CD4-positive, alpha-beta T cell treated with Interleukin-1 beta for 1 hour (primary cell): ENCODE results near the gene MLLT3.

Experiments
- DNase-seq, 2 donors: peaks; one replicate each; pipeline ENCODE4 v3.0.0-alpha.2; 2020 to 2022

Gene MLLT3

GRCh38 chr9:20325008-20325407 is 297.3 kb downstream of the MLLT3 start:
- DNase-seq = no peak

DNA sequence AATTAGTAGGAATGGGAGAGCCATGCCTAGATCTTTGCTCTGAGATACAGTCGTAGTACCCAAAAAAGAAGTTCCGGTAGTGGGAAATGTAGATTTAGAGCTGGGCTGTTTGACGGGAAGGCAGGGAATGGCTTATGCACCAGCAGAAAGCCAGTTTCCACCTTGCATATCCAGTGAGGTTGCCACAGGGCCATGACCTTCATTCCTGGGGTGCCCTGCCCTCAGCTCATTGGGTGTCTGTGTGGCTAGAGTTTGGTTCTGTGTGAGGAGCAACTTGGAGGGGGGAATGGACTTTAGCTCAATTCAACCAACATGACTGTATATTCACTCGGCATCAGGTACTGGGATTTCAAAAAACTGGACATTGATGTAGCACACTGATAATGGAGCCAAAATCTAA is 300.1 kb downstream of the MLLT3 start:
- DNase-seq = no peak

GRCh38 chr9:20321423-20322082 is 300.7 kb downstream of the MLLT3 start:
- peak; percentile 57 to 66 for DNase-seq

- DNase-seq = no peak
Observed at GRCh38 chr9:20320921-20321320, 301.4 kb downstream of the MLLT3 start.

DNA sequence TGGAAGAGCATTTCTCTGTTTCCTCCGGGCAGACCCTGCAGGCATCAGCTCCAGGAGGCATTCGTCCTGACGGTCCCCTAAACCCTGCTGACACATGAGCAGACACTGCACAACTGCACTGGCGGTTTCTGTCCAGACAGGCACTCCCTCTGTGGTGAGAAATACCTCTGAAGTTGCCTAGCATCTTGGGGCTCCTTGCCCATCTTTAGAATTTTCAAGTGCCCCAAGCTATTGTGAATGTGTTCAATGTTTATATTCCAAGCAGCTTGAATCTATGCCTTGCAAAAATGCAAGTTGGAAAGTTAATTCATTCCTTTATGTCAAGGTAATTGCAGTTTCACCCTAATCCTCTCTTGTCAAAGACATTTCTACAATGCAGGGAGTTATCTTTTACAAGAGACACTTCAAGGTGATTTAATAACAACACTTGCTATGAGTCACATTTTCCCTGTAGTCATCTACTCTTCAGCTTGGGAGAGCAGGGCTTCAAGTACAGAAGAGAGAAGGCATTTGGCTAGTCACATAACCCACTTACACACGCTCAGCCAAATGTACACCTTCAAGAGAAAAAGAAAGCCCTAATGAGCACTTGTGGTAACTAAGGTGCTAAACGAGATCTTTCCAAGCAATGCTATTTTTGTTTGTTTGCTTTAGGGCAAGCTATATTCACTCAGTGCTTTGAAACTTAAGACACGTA is 302.5 kb downstream of the MLLT3 start:
- DNase-seq = no peak

GRCh38 chr9:20319241-20319640 is 303.1 kb downstream of the MLLT3 start:
- no peak for DNase-seq

DNA sequence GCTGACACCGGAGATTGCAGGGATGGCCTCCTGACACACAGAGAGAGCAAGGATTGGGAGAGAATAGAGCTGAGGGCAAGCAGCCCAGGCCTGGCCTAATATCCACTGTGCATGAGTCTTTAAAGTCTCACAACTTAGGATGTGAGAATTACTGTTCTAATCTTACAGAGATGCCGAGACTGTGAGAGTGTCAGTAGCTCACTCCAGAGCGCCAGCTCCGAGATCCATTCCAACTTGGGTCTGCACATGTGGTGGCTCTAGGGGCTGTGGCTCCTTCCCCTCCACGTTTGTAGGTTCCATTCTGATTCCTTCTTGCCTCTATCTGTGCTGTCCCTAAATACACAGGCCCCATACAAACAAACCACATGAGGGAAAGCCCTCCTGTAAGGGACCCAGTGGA is 304.6 kb downstream of the MLLT3 start:
- no peak for DNase-seq

GRCh38 chr9:20316372-20316771 is 305.9 kb downstream of the MLLT3 start:
- no peak for DNase-seq

- DNase-seq = no peak
Observed at GRCh38 chr9:20315677-20316076, 306.6 kb downstream of the MLLT3 start.

DNA sequence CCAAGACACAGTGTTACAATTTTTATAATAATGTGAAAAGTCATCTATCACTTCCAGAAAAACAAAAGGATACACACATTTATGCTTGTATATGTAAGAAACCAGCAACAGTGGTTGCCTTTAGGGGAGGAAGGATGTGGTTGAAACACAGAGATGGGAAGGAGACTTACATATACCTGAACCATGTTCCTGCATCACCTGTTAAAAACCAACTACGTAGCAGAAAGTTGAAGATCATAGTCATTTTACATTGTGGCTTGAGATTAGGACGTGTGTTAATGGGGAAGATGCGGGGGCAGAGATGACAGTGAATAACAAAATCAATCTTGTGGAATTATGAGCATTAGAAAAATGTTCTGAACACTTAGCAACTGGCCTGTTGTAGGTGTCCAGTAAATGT is 307.3 kb downstream of the MLLT3 start:
- peak; percentile 4 to 40 for DNase-seq

DNA sequence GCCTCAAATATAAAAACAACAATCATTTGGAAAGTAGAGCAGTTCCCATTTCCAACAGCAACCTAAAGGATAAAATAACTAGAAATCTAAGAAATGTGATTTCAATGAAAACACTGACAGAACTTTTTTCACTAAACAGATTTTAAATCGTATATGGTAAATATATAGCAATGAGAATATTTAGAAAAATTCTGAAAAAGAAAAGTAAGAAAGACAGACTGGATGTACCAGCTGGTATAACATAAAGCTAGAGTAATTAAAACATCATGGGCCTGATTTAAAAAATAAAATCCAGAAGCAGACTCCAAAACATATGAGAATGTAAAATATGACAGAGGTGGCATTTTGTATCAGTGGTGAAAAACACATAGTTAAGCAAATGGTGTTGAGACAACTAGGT is 308.9 kb downstream of the MLLT3 start:
- no peak for DNase-seq

- DNase-seq = no peak
Observed at GRCh38 chr9:20312732-20313131, 309.6 kb downstream of the MLLT3 start.

DNA sequence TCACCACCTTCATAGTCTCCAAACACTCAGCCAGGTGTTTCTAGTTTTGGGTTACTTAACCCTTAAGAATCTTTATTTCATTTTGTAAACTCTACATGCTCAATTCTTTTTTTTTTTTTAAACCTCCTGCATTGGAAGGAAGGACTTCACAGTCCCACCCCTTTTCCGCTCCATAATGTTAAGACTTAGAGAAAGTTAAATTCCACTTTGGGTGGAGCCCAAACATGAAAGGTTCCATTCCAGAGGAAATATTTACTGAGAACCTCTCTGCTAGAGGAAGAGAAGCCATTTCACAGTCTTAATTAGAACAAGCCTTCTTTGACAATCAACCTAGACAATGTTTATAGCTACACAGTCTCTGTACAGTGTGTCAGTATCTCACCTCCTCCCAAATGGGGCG is 312.3 kb downstream of the MLLT3 start:
- no peak for DNase-seq

DNA sequence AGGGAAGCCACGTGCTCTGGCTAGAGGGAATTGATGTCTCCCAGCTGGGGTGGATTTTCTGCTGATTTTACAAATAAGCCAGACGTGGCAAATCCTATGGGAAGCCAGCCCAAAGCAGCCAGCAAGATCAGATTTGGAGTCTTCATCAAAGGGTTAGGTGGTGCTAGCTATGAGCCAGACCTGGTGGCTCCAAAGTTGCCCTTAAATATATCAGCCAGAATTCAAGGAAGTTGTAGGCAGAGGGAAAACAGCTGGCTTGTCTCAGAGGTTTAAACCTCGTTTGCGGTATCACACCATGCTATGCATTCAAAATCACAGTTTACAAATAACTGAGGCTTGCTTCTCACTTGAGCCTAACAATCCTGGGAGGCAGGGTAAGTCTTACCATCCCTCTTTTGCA is 313.2 kb downstream of the MLLT3 start:
- DNase-seq = no peak

DNA sequence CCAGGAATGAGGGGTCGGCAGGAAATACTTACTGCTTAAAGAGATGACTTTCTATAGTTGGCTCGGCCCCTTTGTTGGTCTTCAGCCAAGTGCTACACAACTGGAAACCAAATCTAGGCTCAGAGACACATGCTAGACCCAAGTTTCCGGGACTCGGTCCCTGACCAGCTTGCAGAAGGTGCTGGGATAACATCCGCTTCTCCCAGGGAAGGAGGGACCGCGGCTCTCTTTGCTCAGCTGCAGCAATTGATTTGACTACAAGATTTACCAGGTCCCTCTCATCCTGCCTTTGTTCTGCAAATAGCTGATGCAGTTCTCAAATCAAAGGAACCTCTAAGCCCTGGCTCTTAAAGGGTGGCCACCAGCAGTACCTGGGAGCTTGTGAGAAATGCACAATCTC is 314.7 kb downstream of the MLLT3 start:
- no peak for DNase-seq

DNA sequence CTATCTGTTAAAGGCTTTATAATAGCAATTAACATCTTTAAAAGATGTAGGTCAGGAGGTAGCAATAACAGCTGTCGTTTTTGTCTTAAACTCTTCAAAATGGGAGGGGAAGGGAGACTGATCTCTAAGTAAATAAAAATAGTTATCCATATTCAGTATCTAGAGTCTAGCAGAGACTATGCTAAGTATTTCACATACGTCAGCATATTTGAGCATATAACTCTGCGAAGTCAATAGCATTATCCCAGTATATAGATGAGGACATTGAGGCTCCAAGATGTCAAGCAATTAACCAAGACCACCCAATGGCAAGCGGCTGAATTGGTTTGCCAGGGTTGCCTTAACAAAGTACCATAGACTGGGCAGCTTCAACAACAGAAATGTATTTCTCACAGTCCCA is 316.8 kb downstream of the MLLT3 start:
- no peak for DNase-seq

- no peak for DNase-seq
Observed at GRCh38 chr9:20303996-20304395, 318.3 kb downstream of the MLLT3 start.

DNA sequence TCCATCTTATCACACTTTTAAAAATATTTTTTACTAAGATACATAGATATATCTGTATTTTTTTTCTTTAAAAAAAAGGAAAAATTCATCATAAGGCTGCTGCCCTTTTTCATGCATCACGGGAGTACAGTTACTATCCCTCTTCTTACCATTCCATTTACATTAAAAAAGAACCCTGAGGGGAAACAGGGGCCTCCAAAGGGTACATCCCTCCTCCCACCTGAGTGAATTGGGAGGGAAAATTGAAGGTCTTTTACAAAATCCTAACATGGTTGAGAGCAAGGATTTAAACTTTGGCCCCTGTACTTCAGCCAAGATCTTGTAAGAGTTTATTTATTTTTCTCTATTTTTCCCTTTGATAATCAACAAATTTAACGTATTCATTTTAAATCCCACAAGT is 319.2 kb downstream of the MLLT3 start:
- no peak for DNase-seq

GRCh38 chr9:20302197-20302596 is 320.1 kb downstream of the MLLT3 start:
- no peak for DNase-seq

GRCh38 chr9:20300430-20301115 is 321.7 kb downstream of the MLLT3 start:
- DNase-seq = no peak

- DNase-seq = no peak
Observed at GRCh38 chr9:20297646-20298084, 324.6 kb downstream of the MLLT3 start.

- DNase-seq = no peak
Observed at GRCh38 chr9:20295555-20295954, 326.7 kb downstream of the MLLT3 start.

DNA sequence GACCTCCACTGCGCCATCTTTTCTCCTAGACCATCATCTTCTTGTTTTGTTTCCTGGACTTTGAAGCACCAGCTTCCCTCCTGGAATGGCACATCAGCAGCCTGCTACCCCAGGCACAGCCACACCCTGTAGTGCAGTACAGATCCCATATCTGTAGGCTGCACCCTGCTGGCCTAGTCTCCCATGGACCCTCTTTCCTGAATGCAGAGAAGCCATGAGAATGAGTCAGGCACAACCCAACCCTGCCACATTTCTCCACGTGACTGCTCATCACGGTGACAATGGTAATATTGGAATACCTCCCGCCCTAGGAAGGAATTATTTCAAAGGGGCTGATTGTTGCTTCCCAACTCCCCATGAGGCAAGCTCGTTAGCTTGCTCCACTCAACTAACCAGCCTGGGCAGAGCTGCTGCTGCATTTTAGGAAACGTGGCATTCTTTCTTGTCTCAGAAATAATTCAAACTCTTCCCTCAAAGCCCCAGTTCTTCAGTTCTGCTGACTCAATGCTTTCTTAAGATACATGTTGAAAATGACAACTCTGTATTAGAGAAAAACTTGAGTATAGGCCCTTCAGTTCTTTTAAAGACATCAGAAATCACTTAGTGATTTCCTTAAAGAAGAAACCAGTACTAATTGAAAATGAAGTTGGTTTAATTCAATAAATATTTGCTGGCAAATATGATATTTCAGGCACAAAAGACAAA is 328.1 kb downstream of the MLLT3 start:
- no peak for DNase-seq

DNA sequence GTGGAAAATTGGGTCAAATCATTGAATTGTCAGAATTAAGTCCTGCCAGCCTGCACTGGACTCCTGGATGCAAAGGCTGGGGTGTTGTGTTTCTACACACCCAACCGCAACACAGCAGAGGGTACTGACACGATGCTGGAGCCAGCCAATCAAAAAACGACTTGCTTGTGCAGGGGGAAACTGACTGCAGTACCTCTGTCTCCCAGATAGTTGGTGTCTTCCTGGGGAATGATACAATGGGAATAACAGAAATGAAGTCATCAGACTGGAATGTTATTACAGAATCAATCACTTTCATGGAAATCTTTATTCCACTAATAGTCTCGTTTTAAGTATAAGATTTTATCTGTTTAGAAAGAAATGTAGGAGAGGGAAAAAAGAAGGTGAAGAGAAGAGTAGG is 330.3 kb downstream of the MLLT3 start:
- no peak for DNase-seq
